Heart left ventricle (tissue), 13 donors: ENCODE measurements around the gene CHCHD6.

Experiments
- CTCF ChIP-seq, 12 donors: fragments of 200-600 bp; sonication (generic) in 4 of 12; IDR thresholded peaks; one replicate each; pipeline versions ENCODE4 v1.5.0 to v1.8.0; 2018 to 2022; ENCODE audit warnings: antibody characterized with exemption in 12 of 12, mild to moderate bottlenecking in 5 of 12
- POLR2A ChIP-seq, 2 donors: fragments of 450-650 bp; IDR thresholded peaks; one replicate each; pipeline ENCODE4 v1.6.1; 2017; ENCODE audit warnings: antibody characterized with exemption in 2 of 2, mild to moderate bottlenecking in 2 of 2, moderate library complexity in 2 of 2
- donor health status: ischemic (EF 13 %, LVEDD 7.1; RV severe dilation, severe dysfunction).
- donor health status: DM: no; HTN: yes; CAD: no.
- donor health status: DM: no; HTN: no; CAD: no.
- donor health status: ischemic (EF 25% LVEDD 6.9; RV normal size, moderate dysfunction).
- donor health status: ischemic (EF 25% LVEDD 5.7; RV mildly dilated, moderate dysfunction).
- donor health status: ischemic (EF 35%, LVEDD 5.7; RV mildly dilated, moderate dysfunction).
- donor health status: nonischemic (EF 11% LVEDD 7.7; RV severe dilation, severe dysfunction).
- donor health status: DM: yes; HTN: yes; CAD: no.
- donor health status: PGD.
- donor health status: ischemic (EF 29% LVEDD 5.4; RV normal size, mild dysfunction).
- donor health status: nonischemic (EF 23%, LVEDD 6.1; RV moderate dilation, normal function).

GRCh38 chr3:126997455-126998038 lies 293.5 kb downstream of the CHCHD6 start:
- no peak for TF ChIP-seq CTCF (IDR thresholded peaks at IDR 0.05)
- TF ChIP-seq POLR2A (IDR thresholded peaks at IDR 0.05): no peak
